HL-60 (cell line): ENCODE results near the gene UVSSA.

Source experiments
- GABPA ChIP-seq: IDR thresholded peaks from 2 replicates; pipeline ENCODE4 v1.6.1; 2012; ENCODE audit warnings: low read depth
- POLR2AphosphoS5 ChIP-seq: IDR thresholded peaks from 2 replicates; pipeline ENCODE4 v1.6.1; 2012; ENCODE audit warnings: low read depth
- SPI1 ChIP-seq: IDR thresholded peaks from 2 replicates; pipeline ENCODE4 v1.6.1; 2012; ENCODE audit warnings: low read depth, mild to moderate bottlenecking, borderline replicate concordance
- TF ChIP-seq, protein P1 (sequence below): IDR thresholded peaks from one replicate; pipeline ENCODE4 v1.5.1; 2011; ENCODE audit warnings: low read length, control low read depth, inconsistent platforms; ENCODE audit not compliant: insufficient read depth
- TF ChIP-seq, protein P2 (sequence below): IDR thresholded peaks from 2 replicates; pipeline ENCODE4 v1.6.1; 2012; ENCODE audit warnings: low read depth; ENCODE audit not compliant: insufficient replicate concordance

DNA sequence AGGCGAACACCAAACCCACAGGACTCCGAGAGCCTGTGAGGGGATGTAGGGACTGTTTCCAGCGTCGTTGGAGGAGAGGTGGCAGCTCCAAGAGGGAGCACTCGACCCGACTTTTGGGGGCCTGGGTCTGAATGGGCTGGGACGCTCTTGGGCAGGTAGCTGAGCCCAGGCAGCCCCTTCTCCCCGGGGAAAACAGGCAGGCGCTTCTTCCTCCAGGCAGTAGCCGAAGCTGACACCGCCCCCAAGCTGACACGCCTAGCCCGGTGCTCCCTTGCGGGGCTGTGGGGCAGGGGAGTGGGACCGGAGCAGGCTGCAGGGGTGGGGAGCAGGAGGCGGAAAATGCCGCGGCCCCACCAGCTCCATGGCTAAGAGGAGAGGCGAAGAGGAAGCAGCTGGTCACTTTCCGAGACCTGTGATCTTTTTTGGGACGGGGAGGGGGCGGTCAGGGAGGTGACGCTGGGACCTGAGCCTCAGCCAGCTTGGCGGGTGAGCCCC is 55.1 kb downstream of the UVSSA start:
- TF ChIP-seq, protein P1, sequence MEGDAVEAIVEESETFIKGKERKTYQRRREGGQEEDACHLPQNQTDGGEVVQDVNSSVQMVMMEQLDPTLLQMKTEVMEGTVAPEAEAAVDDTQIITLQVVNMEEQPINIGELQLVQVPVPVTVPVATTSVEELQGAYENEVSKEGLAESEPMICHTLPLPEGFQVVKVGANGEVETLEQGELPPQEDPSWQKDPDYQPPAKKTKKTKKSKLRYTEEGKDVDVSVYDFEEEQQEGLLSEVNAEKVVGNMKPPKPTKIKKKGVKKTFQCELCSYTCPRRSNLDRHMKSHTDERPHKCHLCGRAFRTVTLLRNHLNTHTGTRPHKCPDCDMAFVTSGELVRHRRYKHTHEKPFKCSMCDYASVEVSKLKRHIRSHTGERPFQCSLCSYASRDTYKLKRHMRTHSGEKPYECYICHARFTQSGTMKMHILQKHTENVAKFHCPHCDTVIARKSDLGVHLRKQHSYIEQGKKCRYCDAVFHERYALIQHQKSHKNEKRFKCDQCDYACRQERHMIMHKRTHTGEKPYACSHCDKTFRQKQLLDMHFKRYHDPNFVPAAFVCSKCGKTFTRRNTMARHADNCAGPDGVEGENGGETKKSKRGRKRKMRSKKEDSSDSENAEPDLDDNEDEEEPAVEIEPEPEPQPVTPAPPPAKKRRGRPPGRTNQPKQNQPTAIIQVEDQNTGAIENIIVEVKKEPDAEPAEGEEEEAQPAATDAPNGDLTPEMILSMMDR: no peak
- TF ChIP-seq POLR2AphosphoS5 (no peak), GABPA (no peak), SPI1 (no peak)
- TF ChIP-seq, protein P2, sequence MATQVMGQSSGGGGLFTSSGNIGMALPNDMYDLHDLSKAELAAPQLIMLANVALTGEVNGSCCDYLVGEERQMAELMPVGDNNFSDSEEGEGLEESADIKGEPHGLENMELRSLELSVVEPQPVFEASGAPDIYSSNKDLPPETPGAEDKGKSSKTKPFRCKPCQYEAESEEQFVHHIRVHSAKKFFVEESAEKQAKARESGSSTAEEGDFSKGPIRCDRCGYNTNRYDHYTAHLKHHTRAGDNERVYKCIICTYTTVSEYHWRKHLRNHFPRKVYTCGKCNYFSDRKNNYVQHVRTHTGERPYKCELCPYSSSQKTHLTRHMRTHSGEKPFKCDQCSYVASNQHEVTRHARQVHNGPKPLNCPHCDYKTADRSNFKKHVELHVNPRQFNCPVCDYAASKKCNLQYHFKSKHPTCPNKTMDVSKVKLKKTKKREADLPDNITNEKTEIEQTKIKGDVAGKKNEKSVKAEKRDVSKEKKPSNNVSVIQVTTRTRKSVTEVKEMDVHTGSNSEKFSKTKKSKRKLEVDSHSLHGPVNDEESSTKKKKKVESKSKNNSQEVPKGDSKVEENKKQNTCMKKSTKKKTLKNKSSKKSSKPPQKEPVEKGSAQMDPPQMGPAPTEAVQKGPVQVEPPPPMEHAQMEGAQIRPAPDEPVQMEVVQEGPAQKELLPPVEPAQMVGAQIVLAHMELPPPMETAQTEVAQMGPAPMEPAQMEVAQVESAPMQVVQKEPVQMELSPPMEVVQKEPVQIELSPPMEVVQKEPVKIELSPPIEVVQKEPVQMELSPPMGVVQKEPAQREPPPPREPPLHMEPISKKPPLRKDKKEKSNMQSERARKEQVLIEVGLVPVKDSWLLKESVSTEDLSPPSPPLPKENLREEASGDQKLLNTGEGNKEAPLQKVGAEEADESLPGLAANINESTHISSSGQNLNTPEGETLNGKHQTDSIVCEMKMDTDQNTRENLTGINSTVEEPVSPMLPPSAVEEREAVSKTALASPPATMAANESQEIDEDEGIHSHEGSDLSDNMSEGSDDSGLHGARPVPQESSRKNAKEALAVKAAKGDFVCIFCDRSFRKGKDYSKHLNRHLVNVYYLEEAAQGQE: no peak
